ENCODE results near the gene GJA10. TPM values are rescaled to one million over a fixed set of nuclear protein-coding genes. Genes with fewer than 3 reads are reported as not detected.

The GJA10 gene
- total RNA-seq: not detected

DNA sequence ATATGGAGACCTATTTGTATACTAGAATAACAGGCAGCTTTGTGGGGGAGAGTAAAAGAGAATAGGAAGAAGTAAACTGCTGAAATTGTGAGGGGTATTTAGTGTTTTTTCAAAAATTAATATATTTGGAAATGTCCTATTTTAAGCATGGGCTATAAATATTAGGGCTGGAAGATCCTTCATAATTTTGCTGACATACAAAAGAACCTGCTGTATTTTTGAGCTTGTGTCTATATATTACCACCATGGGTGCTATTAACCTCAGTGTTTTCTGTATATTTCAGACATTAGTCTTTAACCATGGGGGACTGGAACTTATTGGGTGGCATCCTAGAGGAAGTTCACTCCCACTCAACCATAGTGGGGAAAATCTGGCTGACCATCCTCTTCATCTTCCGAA is at the start of gene GJA10:
Gene GJA10 (plus strand): TSS at position 301 of the 400 bp plus-strand sequence. CDS start 0 bp downstream, at position 301.

Small RNAs within 50 kb of the gene (small RNA-seq; reads per million reads assigned to genes)
- not detected for gene RF00019

Other genes starting within 250 kb of the GJA10 start
- 30.2 TPM for gene MDN1, start 74.7 kb upstream of the GJA10 start, total RNA-seq
- gene CASP8AP2, start 64.6 kb upstream of the GJA10 start, total RNA-seq: 39.9 TPM

All from diencephalon (tissue), 1 donor.